Gastrocnemius medialis (tissue), 4 donors: ENCODE results near the gene IMPACT. TPM values are rescaled to one million over a fixed set of nuclear protein-coding genes. Genes with fewer than 3 reads are reported as not detected.

Source experiments
- ATAC-seq, 2 donors: fragments of 150-250 bp; one replicate each; pipeline ENCODE4 v1.9.1; 2016
- DNase-seq, 2 donors: peaks; one replicate each; pipeline ENCODE4 v3.0.0-alpha.2; 2019
- H3K27ac ChIP-seq, 4 donors: fragments of 200-600 bp; sonication (generic); 1 replicate in 1 of 4; 2 replicates in 3 of 4; pipeline ENCODE4 v1.5.1; 2016 to 2018; ENCODE audit warnings: mild to moderate bottlenecking in 2 of 4, moderate library complexity in 1 of 4
- H3K27me3 ChIP-seq, 3 donors: fragments of 200-600 bp; sonication (generic) in 2 of 3; 1 replicate in 1 of 3; 2 replicates in 2 of 3; pipeline versions ENCODE4 v1.5.1 to v1.6.0; 2016 to 2019; ENCODE audit warnings: mild to moderate bottlenecking in 1 of 3, moderate library complexity in 1 of 3
- H3K36me3 ChIP-seq, 2 donors: fragments of 200-600 bp; sonication (generic) in 1 of 2; one replicate each; pipeline ENCODE4 v1.5.1; 2017 to 2018
- H3K4me1 ChIP-seq, 2 donors: fragments of 200-600 bp; sonication (generic) in 1 of 2; one replicate each; pipeline ENCODE4 v1.5.1; 2016 to 2017; ENCODE audit warnings: mild to moderate bottlenecking in 2 of 2
- H3K4me3 ChIP-seq, 4 donors: fragments of 200-600 bp; sonication (generic) in 3 of 4; 1 replicate in 1 of 4; 2 replicates in 3 of 4; pipeline ENCODE4 v1.5.1; 2016 to 2019; ENCODE audit warnings: mild to moderate bottlenecking in 2 of 4
- H3K9me3 ChIP-seq, 3 donors: fragments of 200-600 bp; sonication (generic) in 2 of 3; 1 replicate in 1 of 3; 2 replicates in 2 of 3; pipeline ENCODE4 v1.5.1; 2016 to 2019
- POLR2A ChIP-seq, 2 donors: fragments of 450-650 bp; IDR thresholded peaks; one replicate each; pipeline ENCODE4 v1.6.1; 2017; ENCODE audit warnings: antibody characterized with exemption in 2 of 2, mild to moderate bottlenecking in 2 of 2, moderate library complexity in 2 of 2
- in situ Hi-C, 4 donors: fragments of 200-750 bp; cut with MboI; loops; one replicate each; pipeline versions ENCODE4 v1.15.0 to v1.8.0; 2017; ENCODE audit warnings: low sequenced_read_pairs in 4 of 4
- intact Hi-C: fragments of 100-400 bp; cut with DNase I; formaldehyde crosslinking; loops from one replicate; pipeline ENCODE4 v1.15.1; 2023; ENCODE audit warnings: low total_unique reads
- total RNA-seq, 4 donors: library from RNA; depleted of rRNA; stranded (reverse); fragments of >200 nt; gene quantifications; one replicate each; pipeline versions ENCODE4 v1.1.0 to v1.2.3, GENCODE V29; 2016
- TF ChIP-seq, protein P1 (sequence below), 5 experiments: fragments of 450-650 bp in 3 of 5; fragments of 200-600 bp in 2 of 5; sonication (generic) in 2 of 5; IDR thresholded peaks in 4 of 5; conservative IDR thresholded peaks in 1 of 5; 1 replicate in 4 of 5; 2 replicates in 1 of 5; pipeline ENCODE4 v1.5.1; 2016 to 2019; ENCODE audit warnings: antibody characterized with exemption in 5 of 5, mild to moderate bottlenecking in 3 of 5, moderate library complexity in 3 of 5

Gene IMPACT
- total RNA-seq, 4 donors from 2014 or later: 9.1 to 18.7 (median 11.9) TPM

DNA sequence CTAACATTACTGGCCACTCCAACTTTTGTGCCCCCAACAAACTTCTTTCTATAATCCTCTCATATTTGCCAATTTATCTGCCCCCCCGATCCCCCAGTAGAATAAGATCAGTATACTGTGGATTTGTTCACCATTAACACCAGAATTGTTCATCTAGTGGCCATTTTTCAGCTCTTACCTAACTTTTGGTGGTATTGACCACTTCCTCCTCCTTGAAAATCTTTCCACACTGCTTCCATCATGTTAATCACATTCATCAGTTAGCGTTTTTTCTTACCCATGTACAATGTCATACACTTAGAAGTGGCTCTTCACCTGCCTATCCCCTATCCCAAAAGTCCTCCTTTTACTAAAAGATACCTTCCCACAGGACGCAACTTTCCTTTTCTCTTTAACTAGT, 6.1 kb downstream of the IMPACT start:
- in situ Hi-C loops: loop anchor here in 1 of 4 donors (25.0 kb wide), 1 partner anchor 95 kb away; no protein-coding TSS in a partner anchor

DNA sequence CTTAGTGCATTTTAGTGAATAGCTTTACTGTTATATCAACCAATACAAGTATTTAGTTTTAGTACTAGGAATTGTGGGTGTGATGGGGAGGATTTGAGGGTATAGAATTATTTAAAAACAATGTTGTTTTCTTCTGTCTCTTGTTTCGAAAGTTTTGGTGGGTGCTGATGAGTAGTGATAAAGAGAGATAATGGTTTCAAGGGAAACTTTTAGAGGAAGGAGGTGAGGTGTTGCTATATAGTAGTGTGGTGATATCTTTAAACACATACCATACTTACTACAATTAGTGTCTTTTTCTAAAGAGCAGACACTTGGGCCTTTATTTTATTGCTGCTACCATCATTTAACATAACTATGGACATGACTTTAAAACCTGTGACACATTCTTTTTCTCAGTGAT, 10.5 kb downstream of the IMPACT start:
- no peak overlapping the region for H3K4me3 ChIP-seq
- peaks cover 0 to 28% of the 10 kb centered on the region in 2 donors for H3K36me3 ChIP-seq
- ATAC-seq: no peak
- no peaks in the 10 kb centered on the region for H3K27me3 ChIP-seq
- H3K9me3 ChIP-seq: no peaks in the 10 kb centered on the region
- TF ChIP-seq POLR2A (IDR thresholded peaks at IDR 0.05): no peak
- TF ChIP-seq, protein P1, sequence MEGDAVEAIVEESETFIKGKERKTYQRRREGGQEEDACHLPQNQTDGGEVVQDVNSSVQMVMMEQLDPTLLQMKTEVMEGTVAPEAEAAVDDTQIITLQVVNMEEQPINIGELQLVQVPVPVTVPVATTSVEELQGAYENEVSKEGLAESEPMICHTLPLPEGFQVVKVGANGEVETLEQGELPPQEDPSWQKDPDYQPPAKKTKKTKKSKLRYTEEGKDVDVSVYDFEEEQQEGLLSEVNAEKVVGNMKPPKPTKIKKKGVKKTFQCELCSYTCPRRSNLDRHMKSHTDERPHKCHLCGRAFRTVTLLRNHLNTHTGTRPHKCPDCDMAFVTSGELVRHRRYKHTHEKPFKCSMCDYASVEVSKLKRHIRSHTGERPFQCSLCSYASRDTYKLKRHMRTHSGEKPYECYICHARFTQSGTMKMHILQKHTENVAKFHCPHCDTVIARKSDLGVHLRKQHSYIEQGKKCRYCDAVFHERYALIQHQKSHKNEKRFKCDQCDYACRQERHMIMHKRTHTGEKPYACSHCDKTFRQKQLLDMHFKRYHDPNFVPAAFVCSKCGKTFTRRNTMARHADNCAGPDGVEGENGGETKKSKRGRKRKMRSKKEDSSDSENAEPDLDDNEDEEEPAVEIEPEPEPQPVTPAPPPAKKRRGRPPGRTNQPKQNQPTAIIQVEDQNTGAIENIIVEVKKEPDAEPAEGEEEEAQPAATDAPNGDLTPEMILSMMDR (IDR thresholded peaks at IDR 0.05 in 4 of 5, conservative IDR thresholded peaks at IDR 0.05 in 1 of 5): no peak
- DNase-seq: no peak
- intact Hi-C loops: no loop called here
- H3K27ac ChIP-seq: no peak overlapping the region
- in situ Hi-C loops: loop anchor here in 1 of 4 donors (25.0 kb wide), 1 partner anchor 100 kb away; no protein-coding TSS in a partner anchor
- no peaks in the 10 kb centered on the region for H3K4me1 ChIP-seq

More for the DNA sequence above, 6.1 kb downstream of the IMPACT start:
- Histone ChIP-seq H3K4me1 (peaks cover 4 to 7% of the 10 kb centered on the region in 2 donors), H3K27ac (no peak overlapping the region), H3K9me3 (no peaks in the 10 kb centered on the region), H3K27me3 (no peaks in the 10 kb centered on the region), H3K36me3 (peaks cover 0 to 4% of the 10 kb centered on the region in 2 donors), H3K4me3 (no peak overlapping the region)
- no peak for TF ChIP-seq POLR2A (IDR thresholded peaks at IDR 0.05)
- TF ChIP-seq, protein P1 (IDR thresholded peaks at IDR 0.05 in 4 of 5, conservative IDR thresholded peaks at IDR 0.05 in 1 of 5): no peak
- DNase-seq: no peak
- ATAC-seq: no peak
- intact Hi-C loops: no loop called here

DNA sequence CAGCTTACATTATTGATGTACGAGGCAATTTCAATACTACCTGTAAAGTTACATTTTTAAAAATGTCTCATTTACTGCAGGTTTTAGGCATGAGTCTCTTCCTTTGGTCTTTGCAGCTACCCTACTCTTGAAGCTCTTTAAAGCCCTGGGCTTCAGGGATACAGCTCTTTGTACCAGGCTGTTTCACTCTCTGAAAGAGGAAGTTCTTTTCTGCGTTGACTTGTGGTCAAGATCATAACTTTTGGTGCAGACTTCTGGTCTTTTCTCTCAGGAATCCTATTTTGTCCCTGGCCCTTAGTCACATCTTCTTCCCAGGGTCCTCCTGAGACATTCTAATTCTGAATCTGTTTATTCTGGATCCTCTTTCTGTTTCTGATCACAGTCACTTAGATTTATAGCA, 17.4 kb downstream of the IMPACT start:
- no peak overlapping the region for H3K27ac ChIP-seq
- peaks cover 0 to 53% of the 10 kb centered on the region in 2 donors for H3K36me3 ChIP-seq
- intact Hi-C loops: no loop called here

DNA sequence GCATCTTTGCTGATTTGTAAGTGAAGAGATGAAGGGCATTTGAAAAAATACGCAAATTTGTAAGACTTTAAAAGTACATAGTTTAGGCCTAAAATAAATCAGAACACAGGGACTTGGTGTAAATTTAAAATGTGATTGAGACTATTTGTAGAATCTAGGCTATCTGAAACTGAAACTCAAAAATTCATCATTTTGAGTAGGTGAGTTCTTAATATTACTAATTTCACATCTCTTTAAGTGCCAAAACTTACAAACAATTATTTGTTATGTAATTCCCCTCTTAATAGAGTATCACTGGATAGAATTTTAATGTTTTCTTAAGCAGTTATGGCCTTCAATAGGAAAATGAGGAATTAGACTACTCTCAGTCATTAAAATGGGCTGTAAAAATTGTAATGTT, 20.0 kb downstream of the IMPACT start:
- no peaks in the 10 kb centered on the region for H3K4me1 ChIP-seq
- no peak overlapping the region for H3K4me3 ChIP-seq
- H3K27me3 ChIP-seq: no peaks in the 10 kb centered on the region
- peaks cover 3 to 56% of the 10 kb centered on the region in 2 donors for H3K36me3 ChIP-seq
- H3K9me3 ChIP-seq: no peaks in the 10 kb centered on the region
- TF ChIP-seq POLR2A (IDR thresholded peaks at IDR 0.05): no peak
- TF ChIP-seq, protein P1 (IDR thresholded peaks at IDR 0.05 in 4 of 5, conservative IDR thresholded peaks at IDR 0.05 in 1 of 5): no peak
- intact Hi-C loops (no loop called here), in situ Hi-C loops (loop anchor here in 1 of 4 donors (25.0 kb wide), 1 partner anchor 109 kb away; no protein-coding TSS in a partner anchor)
- H3K27ac ChIP-seq: no peak overlapping the region
- DNase-seq (no peak), ATAC-seq (no peak)

More for the DNA sequence above, 17.4 kb downstream of the IMPACT start:
- no peak for ATAC-seq
- Histone ChIP-seq H3K4me3 (no peak overlapping the region), H3K27me3 (no peaks in the 10 kb centered on the region), H3K9me3 (no peaks in the 10 kb centered on the region), H3K4me1 (no peaks in the 10 kb centered on the region)
- DNase-seq: no peak
- TF ChIP-seq, protein P1 (IDR thresholded peaks at IDR 0.05 in 4 of 5, conservative IDR thresholded peaks at IDR 0.05 in 1 of 5): no peak
- TF ChIP-seq POLR2A (IDR thresholded peaks at IDR 0.05): no peak
- in situ Hi-C loops: loop anchor here in 1 of 4 donors (25.0 kb wide), 1 partner anchor 107 kb away; no protein-coding TSS in a partner anchor
